Breast epithelium (tissue), 4 donors: ENCODE data around the gene ATXN1. TPM values are rescaled to one million over a fixed set of nuclear protein-coding genes. Genes with fewer than 3 reads are reported as not detected.

Experiments used
- DNase-seq, 2 donors: peaks; one replicate each; pipeline ENCODE4 v3.0.0-alpha.2; 2019; ENCODE audit warnings: low spot score in 2 of 2
- H3K27ac ChIP-seq, 2 donors: fragments of 200-600 bp; sonication (generic) in 1 of 2; one replicate each; pipeline ENCODE4 v1.5.1; 2016 to 2019; ENCODE audit warnings: mild to moderate bottlenecking in 1 of 2
- H3K27me3 ChIP-seq, 2 donors: fragments of 200-600 bp; sonication (generic) in 1 of 2; one replicate each; pipeline versions ENCODE4 v1.5.1 to v1.6.0; 2017 to 2019; ENCODE audit warnings: control low read depth in 1 of 2, mild to moderate bottlenecking in 1 of 2
- H3K36me3 ChIP-seq: fragments of 200-600 bp; one replicate; pipeline ENCODE4 v1.5.1; 2019
- H3K4me1 ChIP-seq, 2 donors: fragments of 200-600 bp; sonication (generic); one replicate each; pipeline ENCODE4 v1.5.1; 2016 to 2019; ENCODE audit warnings: control low read depth in 1 of 2
- H3K4me3 ChIP-seq, 3 donors: fragments of 200-600 bp; sonication (generic); 1 replicate in 2 of 3; 2 replicates in 1 of 3; pipeline ENCODE4 v1.5.1; 2016 to 2019; ENCODE audit warnings: mild to moderate bottlenecking in 3 of 3, moderate library complexity in 2 of 3
- H3K9me3 ChIP-seq, 2 donors: fragments of 200-600 bp; sonication (generic) in 1 of 2; one replicate each; pipeline ENCODE4 v1.5.1; 2016 to 2019; ENCODE audit warnings: control low read depth in 1 of 2
- CTCF ChIP-seq, 3 donors: fragments of 450-650 bp; IDR thresholded peaks; one replicate each; pipeline ENCODE4 v1.5.1; 2016 to 2017; ENCODE audit warnings: antibody characterized with exemption in 3 of 3, mild to moderate bottlenecking in 3 of 3, moderate library complexity in 3 of 3
- POLR2A ChIP-seq: fragments of 450-650 bp; IDR thresholded peaks from one replicate; pipeline ENCODE4 v1.6.1; 2016; ENCODE audit warnings: antibody characterized with exemption, mild to moderate bottlenecking, moderate library complexity
- POLR2AphosphoS5 ChIP-seq, 3 donors: sonication (generic); formaldehyde crosslinking; IDR thresholded peaks; one replicate each; pipeline ENCODE4 v1.6.1; 2017; ENCODE audit warnings: antibody characterized with exemption in 3 of 3
- intact Hi-C: fragments of 100-400 bp; cut with DNase I; formaldehyde crosslinking; loops from one replicate; pipeline ENCODE4 v1.15.1; 2023; ENCODE audit warnings: low total_unique reads
- total RNA-seq, 3 donors: library from RNA; depleted of rRNA; stranded (reverse); fragments of >200 nt; gene quantifications; one replicate each; pipeline ENCODE4 v1.1.0, GENCODE V29; 2016

The ATXN1 gene
- total RNA-seq: 10 to 100 TPM; 26.7 to 63.2 (median 37.4) TPM

GRCh38 chr6:16760516-16761470, at the start of gene ATXN1:
Gene ATXN1 (minus strand): TSS chr6:16761460.
- H3K9me3 ChIP-seq: no peaks in the 10 kb centered on the region
- peak within 1 kb of the TSS; percentile 97 to 99 for H3K27ac ChIP-seq
- TF ChIP-seq POLR2A (peak; percentile 49), CTCF (IDR thresholded peaks at IDR 0.05) (no peak), POLR2AphosphoS5 (IDR thresholded peaks at IDR 0.05) (peak in 1 of 3 donors; percentile 61)
- H3K4me1 ChIP-seq: peaks cover 0 to 10% of the 10 kb centered on the region in 2 donors
- peak; percentile 55 to 65 for DNase-seq
- H3K4me3 ChIP-seq: peak within 1 kb of the TSS; percentile 84 to 97 (median 93)
- H3K36me3 ChIP-seq: no peaks in the 10 kb centered on the region
- H3K27me3 ChIP-seq: no peaks in the 10 kb centered on the region
- intact Hi-C loops: no loop called here

- TF ChIP-seq POLR2AphosphoS5 (IDR thresholded peaks at IDR 0.05): no peak
- no peak for TF ChIP-seq CTCF (IDR thresholded peaks at IDR 0.05)
- TF ChIP-seq POLR2A: no peak
- Histone ChIP-seq H3K36me3 (no peaks in the 10 kb centered on the region), H3K9me3 (peaks cover 22 to 27% of the 10 kb centered on the region in 2 donors), H3K4me3 (no peak overlapping the region), H3K27ac (no peak overlapping the region), H3K4me1 (no peaks in the 10 kb centered on the region), H3K27me3 (no peaks in the 10 kb centered on the region)
- intact Hi-C loops: no loop called here
- no peak for DNase-seq
Observed at GRCh38 chr6:16810411-16810810, 49.2 kb upstream of the ATXN1 start.

GRCh38 chr6:16809753-16810358, 48.6 kb upstream of the ATXN1 start:
- H3K27ac ChIP-seq: no peak overlapping the region
- intact Hi-C loops: no loop called here
- DNase-seq: no peak

GRCh38 chr6:16807956-16808355, 46.7 kb upstream of the ATXN1 start:
- peaks cover 15 to 22% of the 10 kb centered on the region in 2 donors for H3K9me3 ChIP-seq
- H3K27me3 ChIP-seq: no peaks in the 10 kb centered on the region
- no peak for DNase-seq
- H3K4me3 ChIP-seq: no peak overlapping the region
- H3K27ac ChIP-seq: no peak overlapping the region
- no peak for TF ChIP-seq CTCF (IDR thresholded peaks at IDR 0.05)
- no peak for TF ChIP-seq POLR2A
- no peak for TF ChIP-seq POLR2AphosphoS5 (IDR thresholded peaks at IDR 0.05)
- intact Hi-C loops: no loop called here
- no peaks in the 10 kb centered on the region for H3K4me1 ChIP-seq
- H3K36me3 ChIP-seq: no peaks in the 10 kb centered on the region

More at GRCh38 chr6:16809753-16810358, 48.6 kb upstream of the ATXN1 start:
- TF ChIP-seq POLR2AphosphoS5 (IDR thresholded peaks at IDR 0.05): no peak
- TF ChIP-seq POLR2A: no peak
- no peak overlapping the region for H3K4me3 ChIP-seq
- no peaks in the 10 kb centered on the region for H3K36me3 ChIP-seq
- H3K27me3 ChIP-seq: no peaks in the 10 kb centered on the region
- H3K4me1 ChIP-seq: no peaks in the 10 kb centered on the region
- H3K9me3 ChIP-seq: peaks cover 22 to 27% of the 10 kb centered on the region in 2 donors

- intact Hi-C loops: no loop called here
- Histone ChIP-seq H3K4me1 (no peaks in the 10 kb centered on the region), H3K27me3 (no peaks in the 10 kb centered on the region), H3K4me3 (no peak overlapping the region), H3K27ac (no peak overlapping the region), H3K9me3 (peaks cover 5 to 11% of the 10 kb centered on the region in 2 donors), H3K36me3 (no peaks in the 10 kb centered on the region)
- no peak for TF ChIP-seq POLR2AphosphoS5 (IDR thresholded peaks at IDR 0.05)
- no peak for TF ChIP-seq CTCF (IDR thresholded peaks at IDR 0.05)
- TF ChIP-seq POLR2A: no peak
- DNase-seq: no peak
Observed at GRCh38 chr6:16806363-16806762, 45.1 kb upstream of the ATXN1 start.
